HCT116 (cell line): ENCODE results near the gene FGFR3. TPM values are rescaled to one million over a fixed set of nuclear protein-coding genes. Genes with fewer than 3 reads are reported as not detected.

Source experiments
- ATAC-seq: fragments of 200-7000 bp; cut with Tn5 transposase; 2 replicates; pipeline ENCODE4 v1.9.1; 2020; ENCODE audit warnings: mild to moderate bottlenecking, moderate library complexity
- BruUV-seq: library from RNA; stranded (reverse); fragments of 400-500 nt; replicated peaks from 2 replicates; lab custom pipeline; 2021; lab: Mats Ljungman, UMichigan
- CTCF ChIA-PET: fragments of 300-600 bp; sonication (Branson Sonifier 250); formaldehyde crosslinking; loops from one replicate; lab custom pipeline; 2021; ENCODE audit warnings: antibody characterized with exemption; lab: Charles Lee
- POLR2A ChIA-PET: fragments of 300-600, 350-600 bp; sonication (Branson Sonifier 250); formaldehyde crosslinking; loops from one replicate; lab custom pipeline; 2021; ENCODE audit warnings: antibody characterized with exemption; lab: Charles Lee
- RAD21 ChIA-PET, 2 experiments: fragments of 300-600 bp; sonication (Branson Sonifier 250); formaldehyde crosslinking; loops; one replicate each; lab custom pipeline; 2023; ENCODE audit warnings: low total read pairs in 2 of 2; ENCODE audit not compliant: uncharacterized antibody in 2 of 2, unreplicated experiment in 2 of 2, low non-redundant PET in 1 of 2; lab: Charles Lee
- DNase-seq: peaks from one replicate; pipeline ENCODE4 v3.0.0-alpha.2; 2010; ENCODE audit warnings: low read depth, low spot score
- H2AFZ ChIP-seq: fragments of 200-600 bp; shearing (Covaris generic), sonication (generic); 2 replicates; pipeline ENCODE4 v1.6.1; 2017; ENCODE audit warnings: low read depth, mixed run types, mixed read lengths, antibody characterized with exemption, low read length; ENCODE audit not compliant: poor library complexity, severe bottlenecking
- H3K27ac ChIP-seq: 2 replicates; pipeline ENCODE4 v1.5.1; 2012; ENCODE audit warnings: low read depth, low read length
- H3K27me3 ChIP-seq: fragments of 200-600 bp; sonication (generic); 2 replicates; pipeline ENCODE4 v1.6.1; 2016; ENCODE audit warnings: mixed run types, low read length, mixed read lengths; ENCODE audit not compliant: insufficient read depth
- H3K36me3 ChIP-seq, 2 experiments: fragments of 200-500 bp in 1 of 2; fragments of 200-600 bp in 1 of 2; sonication (Bioruptor generic) in 1 of 2; sonication (generic) in 1 of 2; 2 replicates each; pipeline versions ENCODE4 v1.5.1 to v1.6.1; 2014 to 2016; ENCODE audit warnings: low read length in 2 of 2, inconsistent platforms in 1 of 2, mixed read lengths in 1 of 2, mixed run types in 1 of 2; ENCODE audit not compliant: insufficient read depth in 2 of 2, control insufficient read depth in 1 of 2
- H3K4me1 ChIP-seq, 2 experiments: fragments of 200-600 bp in 1 of 2; sonication (generic) in 1 of 2; 2 replicates each; pipeline versions ENCODE4 v1.5.1 to v1.6.1; 2012 to 2017; ENCODE audit warnings: low read length in 2 of 2, inconsistent platforms in 1 of 2, mild to moderate bottlenecking in 1 of 2, mixed read lengths in 1 of 2, mixed run types in 1 of 2, moderate library complexity in 1 of 2; ENCODE audit not compliant: insufficient read depth in 2 of 2, control insufficient read depth in 1 of 2
- H3K4me2 ChIP-seq: fragments of 200-600 bp; sonication (generic); 2 replicates; pipeline ENCODE4 v1.6.1; 2017; ENCODE audit warnings: mixed run types, low read length, mixed read lengths
- H3K4me3 ChIP-seq, 2 experiments: fragments of 200-600 bp in 1 of 2; sonication (generic) in 1 of 2; replicated peaks in 1 of 2; 2 replicates each; pipeline ENCODE4 v1.5.1; 2011 to 2016; ENCODE audit warnings: low read length in 2 of 2, control low read depth in 1 of 2, low read depth in 1 of 2, mild to moderate bottlenecking in 1 of 2, mixed read lengths in 1 of 2, mixed run types in 1 of 2
- H3K79me2 ChIP-seq: fragments of 200-600 bp; sonication (generic); 2 replicates; pipeline ENCODE4 v1.6.1; 2017; ENCODE audit warnings: mild to moderate bottlenecking, mixed run types, low read length, moderate library complexity, mixed read lengths; ENCODE audit not compliant: insufficient read depth
- H3K9ac ChIP-seq: fragments of 200-600 bp; sonication (generic); 2 replicates; pipeline ENCODE4 v1.6.1; 2016; ENCODE audit warnings: low read length, mixed read lengths
- H3K9me2 ChIP-seq: fragments of 200-600 bp; sonication (generic), shearing (Covaris generic); 2 replicates; pipeline ENCODE4 v1.6.1; 2017; ENCODE audit warnings: mixed run types, mild to moderate bottlenecking, moderate library complexity; ENCODE audit not compliant: insufficient read depth
- H3K9me3 ChIP-seq, 2 experiments: fragments of 200-500 bp in 1 of 2; fragments of 200-600 bp in 1 of 2; sonication (Bioruptor generic) in 1 of 2; sonication (generic) in 1 of 2; 2 replicates each; pipeline ENCODE4 v1.6.1; 2014 to 2017; ENCODE audit warnings: low read length in 2 of 2, mixed read lengths in 2 of 2, inconsistent platforms in 1 of 2, low read depth in 1 of 2, mild to moderate bottlenecking in 1 of 2, mixed run types in 1 of 2, moderate library complexity in 1 of 2; ENCODE audit not compliant: control insufficient read depth in 1 of 2, insufficient read depth in 1 of 2
- H4K20me1 ChIP-seq: fragments of 200-600 bp; sonication (generic), shearing (Covaris generic); 2 replicates; pipeline ENCODE4 v1.6.1; 2017; ENCODE audit warnings: mixed run types, mild to moderate bottlenecking, moderate library complexity; ENCODE audit not compliant: insufficient read depth
- CBX3 ChIP-seq: IDR thresholded peaks from 2 replicates; pipeline ENCODE4 v1.6.1; 2012; ENCODE audit warnings: low read depth
- CTCF ChIP-seq, 3 experiments: fragments of 200-600 bp in 1 of 3; sonication (generic) in 1 of 3; IDR thresholded peaks in 2 of 3; conservative IDR thresholded peaks in 1 of 3; 2 replicates each; pipeline ENCODE4 v1.5.1; 2012 to 2017; ENCODE audit warnings: low read depth in 2 of 3, low read length in 2 of 3, antibody characterized with exemption in 1 of 3, borderline replicate concordance in 1 of 3, control low read depth in 1 of 3, mild to moderate bottlenecking in 1 of 3, mixed read lengths in 1 of 3, mixed run types in 1 of 3, moderate library complexity in 1 of 3; ENCODE audit not compliant: insufficient read depth in 1 of 3
- EGR1 ChIP-seq: IDR thresholded peaks from 2 replicates; pipeline ENCODE4 v1.6.1; 2012; ENCODE audit warnings: low read depth
- ELF1 ChIP-seq: IDR thresholded peaks from 2 replicates; pipeline ENCODE4 v1.6.1; 2012; ENCODE audit warnings: low read depth, borderline replicate concordance
- RAD21 ChIP-seq: IDR thresholded peaks from 2 replicates; pipeline ENCODE4 v1.6.1; 2012; ENCODE audit warnings: low read depth, mild to moderate bottlenecking
- REST ChIP-seq: IDR thresholded peaks from 2 replicates; pipeline ENCODE4 v1.6.1; 2012; ENCODE audit warnings: low read depth
- SIN3A ChIP-seq: IDR thresholded peaks from 2 replicates; pipeline ENCODE4 v1.6.1; 2012; ENCODE audit warnings: low read depth
- SRF ChIP-seq: IDR thresholded peaks from 2 replicates; pipeline ENCODE4 v1.6.1; 2012; ENCODE audit warnings: low read depth
- ZFX ChIP-seq: fragments of 450-650 bp; IDR thresholded peaks from 2 replicates; pipeline ENCODE4 v1.6.1; 2017
- intact Hi-C: fragments of 100-400 bp; cut with micrococcal nuclease; formaldehyde crosslinking; loops from 2 replicates; pipeline ENCODE4 v1.10.0; 2022
- total RNA-seq: library from RNA; stranded (reverse); gene quantifications from one replicate; pipeline ENCODE4 v1.2.1, GENCODE V29; 2021; ENCODE audit not compliant: unreplicated experiment

Gene FGFR3
- total RNA-seq, 1 experiment from 2014 or later = 31.7 TPM

GRCh38 chr4:1808851-1809753, 16.0 kb downstream of the FGFR3 start:
- Histone ChIP-seq H4K20me1 (no peaks in the 10 kb centered on the region), H3K36me3 (peaks cover 0 to 8% of the 10 kb centered on the region in 2 experiments; a peak in 2 of 4 replicates), H3K9me2 (no peaks in the 10 kb centered on the region), H3K9me3 (no peaks in the 10 kb centered on the region), H3K27me3 (no peaks in the 10 kb centered on the region), H3K4me1 (peaks cover 0 to 5% of the 10 kb centered on the region in 2 experiments; a peak in 1 of 4 replicates), H3K9ac (no peak overlapping the region), H3K4me3 (no peak overlapping the region), H3K79me2 (no peaks in the 10 kb centered on the region), H2AFZ (no peak overlapping the region), H3K4me2 (no peak overlapping the region), H3K27ac (peak overlapping the region; percentile 14; the same call in 1 of the 2 replicates)
- intact Hi-C loops = no loop called here
- BruUV-seq = no TSS peak
- no peak for TF ChIP-seq CBX3
- TF ChIP-seq SRF = no peak
- TF ChIP-seq ELF1 = no peak
- no peak for TF ChIP-seq ZFX
- no peak for TF ChIP-seq EGR1
- no peak for ATAC-seq
- ChIA-PET RAD21 (interaction anchor here (0.5 to 2.1 kb wide), 4 partner anchors 9 to 61 kb away, joined by 5 to 8 read pairs (median 6); no protein-coding TSS in a partner anchor), POLR2A (no interaction called here), CTCF (interaction anchor here (0.9 to 5.3 kb wide), 4 partner anchors 53 to 64 kb away, joined by 3 to 43 read pairs (median 8); no protein-coding TSS in a partner anchor)
- DNase-seq = no peak

- Histone ChIP-seq H3K36me3 (peaks cover 8 to 15% of the 10 kb centered on the region in 2 experiments; a peak in 3 of 4 replicates), H3K79me2 (no peaks in the 10 kb centered on the region), H3K9me2 (no peaks in the 10 kb centered on the region), H3K4me1 (peaks cover 0 to 5% of the 10 kb centered on the region in 2 experiments; a peak in 1 of 4 replicates), H3K9ac (no peak overlapping the region), H2AFZ (no peak overlapping the region), H3K27me3 (no peaks in the 10 kb centered on the region), H3K4me3 (no peak overlapping the region), H3K4me2 (no peak overlapping the region), H3K27ac (peak overlapping the region; percentile 3; the same call in 1 of the 2 replicates), H3K9me3 (no peaks in the 10 kb centered on the region), H4K20me1 (no peaks in the 10 kb centered on the region)
- RAD21 ChIA-PET = interaction anchor here (0.5 to 2.1 kb wide), 5 partner anchors 9 to 62 kb away, joined by 5 to 8 read pairs (median 5); no protein-coding TSS in a partner anchor
- ATAC-seq = peak; percentile 92
- BruUV-seq = no TSS peak
- peak; percentile 34 for DNase-seq
- CTCF ChIA-PET = interaction anchor here (1.0 to 5.3 kb wide), 4 partner anchors 19 to 65 kb away, joined by 6 to 43 read pairs (median 10); no protein-coding TSS in a partner anchor
- intact Hi-C loops = loop anchor here (1.0 to 5.0 kb wide), 3 partner anchors 62 to 372 kb away; no protein-coding TSS in a partner anchor
- POLR2A ChIA-PET = no interaction called here
- peak; percentile 89 to 98 (median 95) for TF ChIP-seq CTCF (IDR thresholded peaks at IDR 0.05 in 2 of 3, conservative IDR thresholded peaks at IDR 0.05 in 1 of 3; ENCODE audit: borderline replicate concordance in 1 of 3, insufficient read depth in 1 of 3, low read depth in 2 of 3, low read length in 2 of 3)
- no peak for TF ChIP-seq SIN3A
- TF ChIP-seq RAD21 = peak; percentile 97
- no peak for TF ChIP-seq REST
These were observed 16.8 kb downstream of the FGFR3 start for GRCh38 chr4:1809754-1810502.
